ENCODE measurements around the gene OSBPL6.
"Not testable (repeated sequence)": the region's sequence is repeated elsewhere in the genome, so short reads cannot be mapped to it uniquely, and the experiment has no call there.

The OSBPL6 gene

DNA sequence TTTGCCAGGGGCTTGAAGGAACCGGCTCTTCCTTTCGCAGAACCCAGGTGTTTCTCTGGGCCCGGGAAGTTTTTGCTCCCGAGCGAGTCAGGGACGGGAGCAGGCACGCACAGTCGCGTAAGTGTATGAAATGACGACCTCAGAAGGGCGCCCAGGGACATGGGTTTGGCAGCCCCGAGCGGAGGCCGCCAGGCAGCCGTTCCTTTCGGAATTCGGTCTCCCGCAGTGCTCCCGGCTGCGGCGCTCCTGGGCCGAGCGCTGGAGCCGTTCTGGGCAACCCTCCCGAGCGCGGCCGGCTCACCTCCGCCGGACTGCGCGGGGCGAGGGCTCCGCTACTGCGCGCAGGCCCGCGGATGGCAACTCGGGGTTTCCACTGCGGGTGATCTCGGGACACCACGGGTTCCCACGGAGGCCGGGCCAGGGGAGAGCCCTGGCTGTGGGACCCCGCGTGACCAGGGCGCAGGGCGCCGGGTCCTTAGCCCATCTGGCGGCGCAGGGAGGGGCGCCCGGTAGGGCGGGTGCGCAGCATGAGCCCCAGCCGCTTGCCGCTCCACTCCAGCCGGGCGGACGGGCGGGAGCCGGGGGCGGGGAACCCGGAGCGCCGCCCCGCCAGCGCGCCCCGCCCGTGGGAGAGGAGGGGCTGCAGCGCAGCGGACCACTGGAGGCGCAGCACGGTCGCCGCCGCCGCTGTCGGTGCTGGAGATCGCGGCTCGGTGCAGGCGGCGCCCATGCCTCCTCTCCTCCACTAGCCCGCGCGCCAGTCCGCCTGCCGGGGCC, at the start of gene OSBPL6:
Gene OSBPL6 (plus strand): TSS at position 690 of the 777 bp plus-strand sequence. CDS start 111,673 bp downstream, outside the sequence.
- no peak for DNase-seq

DNA sequence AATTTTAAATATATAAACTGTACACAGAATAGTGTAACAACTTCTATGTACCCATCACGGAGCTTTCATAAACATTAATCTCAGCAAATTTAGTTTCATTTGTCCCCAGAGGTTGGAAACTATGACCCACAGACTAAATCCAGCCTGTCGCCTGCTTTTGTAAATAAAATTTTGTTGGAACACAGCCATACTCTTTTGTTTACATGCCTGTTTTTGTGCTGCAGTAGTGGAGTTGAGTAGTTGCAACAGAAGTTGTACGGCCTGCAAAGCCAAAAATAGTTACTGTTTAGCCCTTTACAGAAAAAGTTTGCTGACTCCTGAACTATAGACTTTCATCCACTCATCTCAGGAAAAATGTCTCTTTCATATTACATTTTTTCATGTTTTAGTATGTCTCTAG, 42.3 kb upstream of the OSBPL6 start:
- no peak for DNase-seq

DNA sequence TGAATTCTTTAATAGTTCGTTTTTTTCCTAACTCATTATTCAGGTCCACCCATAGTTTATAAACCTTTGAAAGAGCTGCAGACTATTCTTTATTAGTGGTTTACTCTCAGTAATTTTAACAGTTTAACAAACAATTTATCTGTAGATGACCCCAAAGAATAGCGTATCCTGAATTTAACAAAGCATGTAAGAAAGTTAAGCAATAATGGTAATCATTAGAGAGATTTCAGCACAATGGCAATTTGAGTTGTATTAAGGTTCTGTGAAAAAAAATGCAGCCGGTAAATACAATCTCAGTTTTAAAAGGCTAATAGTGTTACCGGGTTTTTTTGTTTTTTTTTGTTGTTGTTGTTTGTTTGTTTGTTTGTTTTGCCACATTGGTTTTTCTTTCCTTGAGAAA, 41.8 kb upstream of the OSBPL6 start:
- no peak for DNase-seq

DNA sequence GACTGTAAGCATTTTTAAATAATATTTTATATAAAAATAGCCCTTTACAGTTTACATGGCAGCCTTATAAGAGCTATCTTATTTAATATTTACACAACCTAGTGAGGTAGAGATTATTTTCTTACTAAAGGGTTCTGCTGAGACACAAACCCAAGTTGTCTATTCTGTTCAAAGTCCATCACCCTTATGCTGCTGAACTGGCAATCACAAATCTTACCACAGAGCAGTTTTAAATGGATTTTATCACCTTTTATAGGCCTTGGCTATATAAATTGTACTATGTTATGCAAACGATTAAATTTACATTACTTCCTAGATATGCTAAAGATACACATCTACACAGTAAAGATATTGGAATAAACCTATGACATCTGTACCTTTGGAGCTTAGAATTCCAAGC, 41.3 kb upstream of the OSBPL6 start:
- no peak for DNase-seq

DNA sequence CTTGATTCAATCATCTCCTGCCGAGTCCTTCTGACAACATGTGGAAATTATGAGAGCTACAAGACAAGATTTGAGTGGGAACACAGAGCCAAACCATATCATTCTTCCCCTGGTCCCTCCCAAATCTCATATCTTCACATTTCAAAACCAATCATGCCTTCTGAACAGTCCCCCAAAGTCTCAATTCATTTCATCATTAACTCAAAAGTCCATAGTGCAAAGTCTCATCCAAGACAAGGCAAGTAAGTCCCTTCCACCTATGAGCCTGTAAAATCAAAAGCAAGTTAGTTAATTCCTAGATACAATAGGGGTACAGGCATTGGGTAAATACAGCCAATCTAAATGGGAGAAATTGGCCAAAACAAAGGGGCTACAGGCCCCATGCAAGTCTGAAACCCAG, 40.4 kb upstream of the OSBPL6 start:
- not testable (repeated sequence) for DNase-seq

DNA sequence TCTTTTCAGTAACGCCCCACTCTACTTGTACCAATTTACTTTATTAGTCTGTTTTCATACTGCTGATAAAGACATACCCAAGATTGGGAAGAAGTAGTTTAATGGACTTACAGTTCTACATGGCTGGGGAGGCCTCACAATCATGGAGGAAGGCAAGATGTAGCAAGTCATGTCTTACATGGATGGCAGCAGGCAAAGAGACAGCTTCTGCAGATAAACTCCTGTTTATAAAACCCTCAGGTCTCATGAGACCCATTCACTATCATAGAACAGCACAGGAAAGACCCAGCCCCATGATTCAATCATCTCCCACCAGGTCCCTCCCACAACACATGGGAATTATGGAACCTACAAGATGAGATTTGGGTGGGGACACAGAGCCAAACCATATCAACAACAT, 38.8 kb upstream of the OSBPL6 start:
- no peak for DNase-seq

DNA sequence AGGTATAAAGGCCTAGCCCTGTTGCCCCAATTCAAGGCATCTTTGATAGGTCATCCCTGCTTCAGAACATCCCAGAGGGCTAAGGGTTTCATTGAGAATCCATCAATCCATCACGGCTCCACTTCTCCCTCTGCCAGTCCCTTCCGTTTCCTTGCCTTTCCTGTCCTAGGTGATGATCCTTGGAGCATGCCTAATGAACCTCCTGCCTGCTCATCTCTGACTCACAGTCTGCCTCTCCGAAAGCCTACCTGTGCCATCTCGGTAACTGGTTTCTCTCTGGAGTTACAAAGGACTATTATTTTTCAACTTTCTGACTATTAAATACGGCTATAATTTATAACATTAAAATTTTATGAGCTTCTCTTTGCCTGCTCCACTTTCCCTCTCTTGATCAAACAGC, 36.7 kb upstream of the OSBPL6 start:
- DNase-seq = no peak

DNA sequence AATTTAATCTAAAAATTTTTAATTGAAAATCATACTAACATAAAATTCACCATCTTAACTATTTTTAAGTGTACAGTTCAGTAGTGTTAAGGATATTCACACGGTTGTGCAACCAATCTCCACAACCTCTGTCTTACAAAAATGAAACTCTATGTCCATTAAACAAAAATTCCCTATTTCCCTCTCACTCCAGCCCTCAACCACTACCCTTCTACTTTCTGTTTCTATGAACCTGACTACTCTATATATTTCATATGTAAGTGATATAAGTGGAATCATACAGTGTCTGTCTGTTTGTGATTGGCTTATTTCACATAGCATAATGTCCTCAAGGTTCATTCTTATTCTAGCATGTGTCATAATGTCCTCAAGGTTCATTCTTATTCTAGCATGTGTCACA, 34.3 kb upstream of the OSBPL6 start:
- no peak for DNase-seq

DNA sequence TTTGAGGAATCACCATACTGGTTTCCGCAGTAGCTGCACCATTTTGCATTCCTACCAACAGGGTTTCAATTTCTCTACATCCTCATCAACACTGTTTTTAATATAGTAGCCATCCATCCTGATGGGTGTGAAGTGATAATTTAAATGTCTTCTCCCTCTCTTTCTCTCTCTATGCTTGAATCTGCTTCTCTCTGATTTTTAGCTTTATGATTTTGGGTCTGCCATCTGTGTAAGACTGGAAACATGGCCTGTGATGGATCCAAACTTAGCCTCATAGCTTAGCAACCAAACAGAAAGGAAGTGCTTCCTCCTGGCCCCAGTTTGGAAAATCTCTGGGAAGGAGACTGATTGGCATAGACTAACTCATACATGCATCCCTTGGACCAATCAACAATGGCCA, 33.7 kb upstream of the OSBPL6 start:
- DNase-seq = no peak

DNA sequence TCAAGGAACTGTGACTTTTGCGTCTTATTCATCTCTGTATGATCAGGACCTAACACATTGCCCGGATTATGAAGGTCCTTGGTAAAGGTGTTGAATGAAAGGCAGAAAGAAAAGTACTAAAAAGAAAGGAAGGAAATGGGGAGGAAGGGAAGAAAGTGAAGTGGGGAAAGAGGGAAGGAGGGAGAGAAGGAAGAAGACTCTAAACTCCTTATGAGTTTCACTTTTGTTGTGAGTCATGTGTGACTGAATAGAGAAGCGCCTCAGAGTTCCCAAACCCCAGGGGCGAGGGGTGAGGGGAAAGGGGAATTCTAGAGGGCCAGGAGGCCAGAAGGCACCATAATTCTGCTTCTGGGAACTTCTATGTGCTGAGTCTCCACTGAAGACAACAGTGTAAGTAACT, 30.9 kb upstream of the OSBPL6 start:
- no peak for DNase-seq

DNA sequence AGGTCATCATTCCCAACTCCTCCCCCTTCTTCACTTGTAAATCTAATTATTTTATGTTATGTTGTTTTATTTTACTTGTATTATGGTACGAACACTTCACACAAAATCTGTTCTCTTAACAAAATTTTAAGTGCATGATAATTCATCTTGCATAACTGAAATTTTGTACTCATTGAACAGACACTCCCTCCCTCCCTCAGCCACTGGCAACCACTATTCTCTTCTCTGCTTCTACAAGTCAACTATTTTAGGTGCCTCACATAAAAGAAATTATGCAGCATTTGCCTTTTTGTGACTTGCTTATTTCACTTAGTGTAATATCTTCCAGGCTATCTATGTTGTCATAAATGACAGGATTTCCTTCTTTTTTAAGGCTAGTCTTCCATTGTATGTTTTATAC, 30.4 kb upstream of the OSBPL6 start:
- DNase-seq = no peak

DNA sequence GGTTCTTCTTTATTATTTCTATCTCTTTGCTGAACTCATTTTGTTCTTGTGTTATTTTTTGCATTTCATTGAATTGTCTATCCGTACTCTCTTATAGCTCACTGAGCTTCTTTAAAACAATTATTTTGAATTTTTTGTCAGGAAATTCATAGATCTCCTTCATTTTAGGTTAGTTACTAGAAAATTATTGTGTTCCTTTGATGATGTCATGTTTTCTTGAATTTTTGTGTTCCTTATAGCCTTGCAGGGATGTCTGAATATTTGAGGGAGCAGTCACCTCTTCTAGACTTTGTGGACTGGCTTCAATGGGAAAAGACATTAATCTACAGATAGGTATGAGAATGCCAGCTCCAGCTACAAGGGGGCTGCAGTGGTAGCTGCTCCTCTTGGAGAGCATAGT, 20.7 kb upstream of the OSBPL6 start:
- no peak for DNase-seq

DNA sequence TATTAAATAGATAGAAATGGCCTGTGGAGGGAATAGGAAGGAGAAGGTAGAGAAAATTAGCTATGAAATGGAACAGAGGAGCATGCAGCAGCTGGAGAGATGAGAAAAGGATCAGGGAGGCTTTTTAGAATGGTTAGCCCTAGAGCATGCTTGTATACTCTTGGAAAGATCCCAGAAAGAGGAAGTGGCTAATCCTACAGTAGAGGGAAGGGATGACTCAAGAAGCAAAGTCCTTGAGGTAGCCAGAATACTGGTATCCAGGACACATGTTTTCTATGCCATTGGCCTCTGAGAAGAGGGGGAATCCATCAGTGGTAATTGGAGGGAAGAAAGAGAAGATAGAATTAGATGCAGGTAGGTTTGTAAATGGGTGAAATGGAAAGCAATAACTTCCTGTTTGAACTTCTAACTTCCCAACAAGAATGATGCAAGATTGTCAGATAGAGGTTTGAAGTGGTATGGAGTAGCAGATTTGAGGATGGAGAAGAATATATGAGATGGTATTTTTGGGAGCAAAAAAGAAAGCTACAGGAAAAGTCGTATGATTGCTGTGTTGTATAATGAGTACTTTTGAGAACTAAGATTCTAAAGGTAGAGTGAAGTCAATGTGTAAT, 17.1 kb upstream of the OSBPL6 start:
- DNase-seq = no peak

DNA sequence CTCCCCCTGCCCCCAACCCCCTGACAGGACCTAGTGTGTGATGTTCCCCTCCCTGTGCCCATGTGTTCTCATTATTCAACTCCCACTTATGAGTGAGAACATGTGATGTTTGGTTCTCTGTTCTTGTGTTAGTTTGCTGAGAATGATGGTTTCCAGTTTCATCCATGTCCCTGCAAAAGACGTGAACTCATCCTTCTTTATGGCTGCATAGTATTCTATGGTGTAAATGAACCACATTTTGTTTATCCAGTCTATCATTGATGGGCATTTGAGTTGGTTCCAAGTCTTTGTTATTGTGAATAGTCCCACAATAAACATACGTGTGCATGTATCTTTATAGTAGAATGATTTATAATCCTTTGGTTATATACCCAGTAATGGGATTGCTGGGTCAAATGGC, 13.7 kb upstream of the OSBPL6 start:
- not testable (repeated sequence) for DNase-seq

DNA sequence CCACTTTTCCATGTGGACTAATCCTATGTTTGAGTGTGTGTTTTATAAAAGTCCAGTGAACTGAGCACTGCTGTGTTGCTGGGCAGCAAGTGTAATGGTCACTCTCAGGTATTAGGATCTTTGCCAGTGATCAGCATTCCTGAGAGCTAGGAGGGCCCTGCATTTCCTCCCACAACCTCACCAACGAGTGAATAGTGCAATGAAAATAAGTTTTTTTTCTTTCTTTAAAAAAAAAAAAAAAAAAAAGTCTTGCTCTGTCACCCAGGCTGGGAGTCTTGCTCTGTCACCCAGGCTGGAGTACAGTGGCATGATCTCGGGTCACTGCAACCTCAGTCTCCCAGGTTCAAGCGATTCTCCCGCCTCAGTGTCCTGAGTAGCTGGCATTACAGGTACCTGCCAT, 6.5 kb upstream of the OSBPL6 start:
- DNase-seq = no peak

DNA sequence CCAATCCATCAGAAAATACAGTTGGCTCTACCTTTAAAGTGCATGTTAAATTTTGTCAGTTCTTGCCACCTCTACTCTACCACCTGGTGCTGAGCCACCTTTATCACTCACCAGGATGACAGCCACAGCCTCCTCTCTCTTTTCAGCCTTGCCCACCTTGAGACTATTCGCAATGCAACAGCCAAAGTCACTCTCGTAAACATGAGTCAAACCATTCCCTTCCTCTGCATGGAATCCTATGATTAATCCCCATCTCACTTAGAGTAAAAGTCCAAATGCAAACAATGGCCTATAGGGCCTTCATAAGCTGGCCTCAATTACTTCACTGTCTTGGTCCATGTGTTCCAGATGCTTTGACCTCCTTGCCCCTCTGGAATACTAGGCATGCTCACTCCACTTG, 5.8 kb upstream of the OSBPL6 start:
- no peak for DNase-seq

DNA sequence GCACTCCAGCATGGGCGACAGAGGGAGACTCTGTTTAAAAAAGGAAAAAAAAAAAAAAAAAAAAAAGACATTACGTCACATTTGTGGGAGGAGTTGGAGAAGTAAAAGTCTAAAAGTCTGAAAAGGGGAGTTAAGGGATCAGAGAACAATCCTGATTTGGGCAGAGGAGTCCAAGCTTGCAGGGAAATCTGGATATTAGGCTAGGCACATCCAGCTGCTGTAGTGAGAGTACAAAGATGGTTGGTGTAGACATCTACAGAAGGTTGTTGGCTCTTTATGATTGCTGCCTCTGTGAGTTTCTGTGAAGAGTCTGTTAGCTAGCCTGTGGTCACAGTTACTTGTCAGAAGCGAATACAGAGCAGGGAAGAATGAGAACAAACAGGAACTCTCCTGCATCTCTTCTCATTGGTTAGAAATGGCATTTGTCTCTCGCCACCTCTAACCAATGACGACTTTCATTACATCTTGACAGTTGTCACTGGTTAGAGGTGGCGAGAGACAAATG, 3.3 kb upstream of the OSBPL6 start:
- DNase-seq = no peak

DNA sequence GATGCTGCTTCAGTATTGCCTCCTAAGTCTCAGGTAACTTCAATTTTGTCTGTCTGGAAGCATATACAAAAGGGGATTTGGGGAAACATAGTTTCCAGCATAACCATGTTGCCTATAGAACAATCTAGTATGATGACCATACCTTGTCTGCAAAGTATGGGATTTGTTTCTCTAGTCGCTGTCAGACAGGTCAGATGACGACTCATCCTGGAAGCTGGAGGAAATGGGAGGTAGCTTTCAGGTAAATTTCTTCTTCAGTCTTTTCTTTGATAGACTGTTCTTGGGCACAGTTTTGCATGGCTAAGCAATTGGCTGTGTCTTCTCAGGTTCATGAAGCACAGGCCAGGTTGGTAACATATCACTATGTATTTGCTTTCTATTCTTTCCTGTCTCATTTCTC, 2.8 kb upstream of the OSBPL6 start:
- DNase-seq = no peak

DNA sequence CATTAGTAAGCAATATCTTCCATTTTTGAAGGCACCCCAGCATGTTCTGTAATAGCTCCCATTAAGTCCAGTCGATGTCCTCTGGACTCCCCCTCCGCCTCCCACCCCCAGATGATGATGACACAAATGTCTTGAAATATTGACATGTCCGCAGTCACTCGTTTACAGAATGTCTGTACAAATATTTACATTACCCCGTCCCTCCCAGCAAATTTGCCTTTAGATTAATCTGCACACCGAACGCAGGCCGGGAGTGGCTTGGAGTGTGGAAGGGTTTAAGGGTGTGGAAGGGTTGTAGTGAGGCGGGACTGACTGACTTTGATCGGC, 853 bp upstream of the OSBPL6 start:
- no peak for DNase-seq

DNA sequence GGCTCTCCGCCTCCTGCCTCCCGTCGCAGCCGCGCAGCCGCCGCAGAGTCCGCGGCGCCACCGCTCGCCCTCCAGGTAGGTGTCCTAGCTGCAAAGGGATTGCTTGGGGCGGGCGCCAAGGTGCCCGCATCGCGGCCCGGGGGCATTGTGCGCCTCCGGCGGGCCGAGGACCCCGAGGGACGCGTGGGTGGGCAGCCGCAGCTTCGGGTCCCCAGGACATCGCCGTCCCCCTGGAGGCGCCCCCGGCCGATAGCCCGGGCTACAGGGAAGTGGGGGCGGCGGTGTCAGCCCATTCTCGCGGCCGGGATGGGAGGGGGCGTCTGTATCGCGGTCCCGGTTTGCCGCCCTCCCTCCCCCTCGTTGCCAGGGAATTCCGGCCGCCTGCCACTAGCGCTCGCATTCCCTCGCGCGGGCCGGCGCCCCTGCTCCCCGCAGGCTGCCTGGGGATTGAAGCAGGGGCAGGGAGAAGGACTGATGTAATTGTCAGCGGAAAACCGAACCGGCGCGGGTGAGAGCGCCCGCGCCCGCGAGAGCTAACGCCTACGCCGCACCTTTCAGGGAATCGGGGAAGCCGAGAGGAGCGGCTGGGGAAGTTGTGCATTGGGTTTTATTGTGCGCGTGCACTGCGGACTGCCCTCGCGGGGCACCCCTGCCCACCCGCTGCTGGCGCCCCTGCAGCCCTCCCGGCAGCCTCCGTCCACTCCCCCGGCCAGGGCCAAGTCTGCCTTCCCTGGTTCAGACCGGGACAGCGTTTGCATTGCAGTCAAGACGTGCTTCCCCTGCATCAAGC, 483 bp downstream of the OSBPL6 start:
- no peak for DNase-seq

DNA sequence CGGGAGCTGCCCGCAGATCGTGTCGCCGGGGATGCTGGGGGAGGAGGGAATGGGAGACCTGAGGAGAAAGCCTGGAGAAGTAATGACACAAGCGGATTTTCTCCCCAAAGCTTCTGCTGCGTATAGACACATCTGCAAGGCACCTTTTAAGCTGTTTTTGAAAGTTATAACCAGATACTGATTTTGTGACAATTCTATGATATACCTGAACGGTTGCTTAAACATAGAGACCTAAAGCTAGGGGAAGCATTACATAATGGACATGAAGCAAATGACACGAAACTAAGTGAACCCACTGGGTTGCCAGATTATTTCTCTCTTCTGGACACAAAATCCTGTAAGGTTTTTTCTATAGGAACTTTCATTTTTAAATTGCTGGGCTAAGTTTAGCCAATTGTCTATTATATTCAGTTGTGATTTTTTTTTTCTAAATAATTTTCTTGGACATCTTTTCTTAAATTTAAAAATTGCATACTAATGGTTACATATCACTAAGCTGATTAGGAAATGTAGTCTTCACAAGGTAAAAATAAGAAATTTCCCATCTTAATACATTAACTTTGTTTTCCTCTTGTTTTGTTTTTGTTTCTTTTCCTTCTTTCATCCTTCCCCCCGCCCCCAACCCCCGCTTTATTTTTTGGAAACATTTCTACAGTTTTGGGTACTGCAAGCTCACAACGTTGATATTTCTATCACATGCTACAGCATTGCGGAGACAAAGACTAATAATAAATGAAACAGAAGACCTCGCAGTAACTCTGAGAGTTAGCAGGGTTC, 1.3 kb downstream of the OSBPL6 start:
- DNase-seq = peak; percentile 30

DNA sequence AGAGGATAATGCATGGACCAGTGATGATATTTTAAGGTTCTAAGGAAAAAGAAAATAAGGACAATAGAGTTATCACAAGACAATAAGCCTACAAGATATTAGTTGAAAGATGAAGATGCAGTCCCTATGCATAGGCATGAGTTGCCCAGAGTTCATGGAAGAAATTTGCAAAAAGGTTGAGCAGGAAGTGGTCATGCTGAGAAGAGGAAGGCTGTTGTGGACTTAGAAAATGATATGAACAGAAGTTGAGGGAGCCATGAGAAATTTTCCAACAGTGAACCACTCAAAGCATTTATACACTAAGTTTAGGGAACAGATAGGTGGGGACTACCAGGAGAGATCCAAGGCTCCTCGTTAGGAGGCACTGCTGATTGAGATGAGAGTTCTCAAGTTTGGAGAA, 3.5 kb downstream of the OSBPL6 start:
- no peak for DNase-seq

DNA sequence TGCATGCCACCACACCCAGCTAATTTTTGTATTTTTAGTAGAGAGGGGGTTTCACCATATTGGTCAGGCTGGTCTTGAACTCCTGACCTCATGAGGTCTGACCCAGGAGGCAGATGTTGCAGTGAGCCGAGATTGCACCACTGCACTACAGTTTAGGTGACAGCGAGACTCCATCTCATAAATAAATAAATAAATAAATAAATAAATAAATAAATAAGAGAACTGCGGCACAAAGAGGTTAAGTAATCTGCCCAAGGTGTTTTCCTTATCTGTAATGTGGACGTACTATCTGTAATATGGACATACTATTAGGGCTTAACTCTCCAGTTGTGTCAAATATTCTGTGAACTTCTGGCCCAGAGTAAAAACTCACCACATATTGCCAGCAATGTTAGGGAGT, 4.1 kb downstream of the OSBPL6 start:
- DNase-seq = not testable (repeated sequence)
